HT-29 (cell line): ENCODE measurements around the gene GRPEL2. TPM values are rescaled to one million over a fixed set of nuclear protein-coding genes. Genes with fewer than 3 reads are reported as not detected.

Experiments used
- DNase-seq: peaks from one replicate; pipeline ENCODE4 v3.0.0-alpha.2; 2015; ENCODE audit warnings: low spot score
- total RNA-seq: library from RNA; depleted of rRNA; stranded (reverse); fragments of >200 nt; shearing (Covaris generic); gene quantifications from 2 replicates; pipeline ENCODE4 v1.2.3, GENCODE V29; 2014

GRPEL2 gene
- total RNA-seq, 1 experiment from 2014 or later = 10.7 TPM

DNA sequence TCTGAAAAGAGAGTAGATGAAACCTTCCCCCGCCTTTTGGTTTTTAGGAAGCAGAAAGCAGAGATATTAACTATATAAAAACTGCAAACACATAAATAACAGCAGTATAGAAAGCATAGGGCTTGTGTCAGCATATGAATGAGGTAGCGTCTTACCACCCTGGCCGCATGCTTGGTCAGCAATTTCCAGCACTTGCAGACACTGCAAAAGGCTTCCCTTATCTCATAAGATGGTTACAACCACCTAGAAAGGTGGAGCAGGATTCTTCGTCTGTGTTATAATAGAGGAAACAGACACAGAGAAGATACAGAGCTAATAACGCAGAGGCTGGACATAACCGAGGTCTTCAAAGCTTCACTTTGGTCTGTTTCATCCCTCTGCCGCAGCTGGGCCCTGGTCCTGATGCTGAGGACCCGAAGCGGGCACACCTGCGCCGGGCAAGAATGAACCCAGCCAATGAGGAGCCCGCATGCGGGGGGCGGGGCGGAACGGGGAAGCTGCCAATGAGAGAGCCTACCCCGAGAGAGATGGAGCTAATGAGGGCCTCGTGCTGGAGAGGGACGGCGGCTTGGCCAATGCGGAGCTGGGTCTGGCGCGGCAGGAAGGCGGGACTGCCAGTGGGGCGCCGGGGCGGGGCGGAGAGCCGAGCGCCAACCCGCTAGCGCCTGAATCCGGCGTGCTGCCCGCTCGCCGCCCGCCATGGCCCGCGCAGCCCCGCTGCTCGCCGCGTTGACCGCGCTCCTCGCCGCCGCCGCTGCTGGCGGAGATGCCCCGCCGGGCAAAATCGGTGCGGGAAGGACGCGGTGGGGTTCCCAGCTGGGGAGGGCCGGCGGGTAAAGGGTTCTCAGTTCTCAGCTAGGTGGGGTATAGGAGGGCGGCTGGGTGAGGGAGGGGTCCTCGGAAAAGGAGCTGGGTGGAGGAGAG is 12.3 kb downstream of the GRPEL2 start, which contains the start of gene PCYOX1L:
TSS of gene PCYOX1L (plus strand) at position 677 of the 924 bp plus-strand sequence. CDS start at position 700, 23 bp downstream.
- peak; percentile 94 for DNase-seq

- DNase-seq = no peak
Measured at GRCh38 chr5:149358294-149358651, 13.0 kb downstream of the GRPEL2 start.

GRCh38 chr5:149358868-149359495 is 13.7 kb downstream of the GRPEL2 start:
- no peak for DNase-seq

DNA sequence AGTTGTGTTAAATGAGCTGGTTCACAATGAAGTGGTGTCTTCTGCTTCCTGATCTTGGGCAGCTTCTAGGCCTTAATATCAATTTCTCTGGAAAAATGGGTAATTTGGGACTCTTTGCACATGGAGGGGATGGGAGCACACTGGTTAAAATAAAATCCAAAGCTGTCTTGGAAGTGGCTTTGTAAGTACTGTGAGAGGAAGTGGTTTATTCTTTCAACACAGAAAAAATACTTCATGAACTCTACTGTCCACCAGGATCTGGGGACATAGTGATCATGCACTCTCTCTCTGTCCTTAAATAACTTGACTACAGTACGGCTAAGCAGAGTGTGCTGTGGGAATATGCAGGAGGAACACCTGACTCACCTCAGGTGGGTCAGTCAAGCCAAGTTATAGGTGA is 15.0 kb downstream of the GRPEL2 start:
- no peak for DNase-seq

DNA sequence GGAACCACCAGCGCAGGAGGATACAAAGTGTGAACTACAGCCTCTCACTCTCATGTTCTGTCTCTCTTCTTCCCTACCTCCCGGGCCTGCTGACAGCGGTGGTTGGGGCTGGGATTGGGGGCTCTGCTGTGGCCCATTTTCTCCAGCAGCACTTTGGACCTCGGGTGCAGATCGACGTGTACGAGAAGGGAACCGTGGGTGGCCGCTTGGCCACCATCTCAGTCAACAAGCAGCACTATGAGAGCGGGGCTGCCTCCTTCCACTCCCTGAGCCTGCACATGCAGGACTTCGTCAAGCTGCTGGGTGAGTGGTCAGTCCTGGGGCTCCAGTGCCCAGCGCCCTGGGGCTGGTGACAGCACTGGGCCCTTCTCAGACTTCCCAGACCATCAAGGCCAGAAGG is 17.2 kb downstream of the GRPEL2 start:
- DNase-seq = no peak

DNA sequence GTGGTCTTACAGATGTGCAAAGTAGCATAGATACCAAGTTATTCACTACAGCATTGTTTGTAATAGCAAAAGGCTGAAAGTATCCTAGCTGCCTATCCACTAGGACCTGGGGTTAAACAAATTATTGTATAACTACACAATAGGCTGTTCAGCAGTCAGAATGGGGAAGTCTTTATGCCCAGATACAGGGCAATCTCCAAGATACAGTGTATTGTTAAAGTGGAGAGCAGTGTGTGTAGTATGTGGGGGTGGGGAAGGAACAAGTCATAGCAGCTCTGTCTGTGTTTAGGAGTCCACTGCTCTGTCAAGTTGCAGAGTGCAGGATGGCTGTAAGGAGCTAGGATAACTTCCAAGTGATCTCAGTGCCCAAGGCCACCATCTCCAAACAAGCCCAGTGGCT is 18.1 kb downstream of the GRPEL2 start:
- no peak for DNase-seq

GRCh38 chr5:149363936-149364335 is 18.6 kb downstream of the GRPEL2 start:
- DNase-seq = peak; percentile 17

DNA sequence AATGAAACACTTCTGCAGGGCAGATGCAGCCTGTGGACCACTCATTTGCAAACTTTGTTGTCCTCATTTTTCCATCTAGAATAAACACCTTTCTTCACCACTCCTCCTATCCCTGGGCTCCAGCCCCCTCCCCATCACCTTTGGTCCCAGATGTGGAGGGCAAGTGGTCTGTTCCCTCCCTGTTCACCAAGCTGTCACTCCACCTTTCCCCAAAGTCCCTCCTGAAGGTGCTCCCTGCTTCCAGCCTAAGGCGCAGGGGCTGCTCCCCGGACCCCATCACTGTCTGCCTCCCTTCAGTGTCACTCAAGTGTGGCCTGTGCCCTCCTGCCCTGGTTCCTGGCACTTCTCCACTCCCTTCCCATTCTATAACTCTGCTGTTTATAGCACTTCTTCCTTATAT is 19.4 kb downstream of the GRPEL2 start:
- no peak for DNase-seq

DNA sequence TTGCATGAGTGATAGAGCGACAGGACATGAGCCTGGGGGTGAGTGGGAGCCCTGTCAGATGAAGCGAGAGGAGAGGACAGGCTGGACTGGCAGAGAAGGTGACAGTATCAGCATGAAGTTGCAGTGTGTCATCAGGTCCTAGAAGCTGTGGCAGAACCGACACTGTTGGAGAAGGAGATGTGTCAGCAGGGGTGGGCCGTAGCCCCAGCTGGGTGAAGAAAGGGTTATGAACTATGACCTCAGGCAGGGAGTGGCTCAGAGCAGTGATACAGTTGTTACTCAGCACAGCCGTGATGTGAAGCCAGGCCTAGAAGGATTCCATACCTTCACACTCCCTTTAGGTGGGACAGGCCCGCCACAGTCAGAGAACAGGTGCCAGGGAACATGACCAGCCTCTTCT is 20.1 kb downstream of the GRPEL2 start:
- no peak for DNase-seq

GRCh38 chr5:149366169-149366729 is 20.9 kb downstream of the GRPEL2 start:
- DNase-seq = no peak

DNA sequence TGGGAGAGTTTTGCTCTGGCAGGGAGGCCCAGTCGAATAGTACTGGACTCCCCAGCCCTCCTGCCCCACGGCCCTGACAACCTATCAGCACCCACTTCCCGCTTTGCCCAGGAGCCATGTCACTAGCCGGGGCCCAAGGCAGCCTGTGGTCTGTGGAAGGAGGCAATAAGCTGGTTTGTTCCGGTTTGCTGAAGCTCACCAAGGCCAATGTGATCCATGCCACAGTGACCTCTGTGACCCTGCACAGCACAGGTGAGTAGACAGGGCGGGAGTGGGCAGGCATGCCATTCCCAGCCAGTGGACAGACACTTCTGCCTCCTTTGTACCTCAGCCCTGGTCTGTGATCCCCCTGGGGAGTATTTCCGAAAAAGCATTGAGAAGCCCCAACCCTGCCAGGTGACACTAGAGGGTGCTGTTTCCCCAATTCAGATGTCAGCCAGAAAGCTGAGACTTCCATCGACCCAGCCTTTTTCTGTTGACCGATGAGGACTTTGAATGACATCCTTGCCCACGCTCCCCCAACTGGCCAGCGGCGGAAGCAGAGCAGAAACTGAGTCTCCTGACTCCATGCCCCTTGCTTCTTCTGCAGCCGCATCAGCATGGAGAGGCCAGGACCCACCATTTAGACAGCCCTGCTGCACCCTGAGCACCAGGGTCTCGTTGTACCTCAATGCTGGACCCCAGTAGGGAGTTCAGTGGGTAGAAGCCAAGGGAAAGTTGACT is 22.1 kb downstream of the GRPEL2 start:
- peak; percentile 93 for DNase-seq

DNA sequence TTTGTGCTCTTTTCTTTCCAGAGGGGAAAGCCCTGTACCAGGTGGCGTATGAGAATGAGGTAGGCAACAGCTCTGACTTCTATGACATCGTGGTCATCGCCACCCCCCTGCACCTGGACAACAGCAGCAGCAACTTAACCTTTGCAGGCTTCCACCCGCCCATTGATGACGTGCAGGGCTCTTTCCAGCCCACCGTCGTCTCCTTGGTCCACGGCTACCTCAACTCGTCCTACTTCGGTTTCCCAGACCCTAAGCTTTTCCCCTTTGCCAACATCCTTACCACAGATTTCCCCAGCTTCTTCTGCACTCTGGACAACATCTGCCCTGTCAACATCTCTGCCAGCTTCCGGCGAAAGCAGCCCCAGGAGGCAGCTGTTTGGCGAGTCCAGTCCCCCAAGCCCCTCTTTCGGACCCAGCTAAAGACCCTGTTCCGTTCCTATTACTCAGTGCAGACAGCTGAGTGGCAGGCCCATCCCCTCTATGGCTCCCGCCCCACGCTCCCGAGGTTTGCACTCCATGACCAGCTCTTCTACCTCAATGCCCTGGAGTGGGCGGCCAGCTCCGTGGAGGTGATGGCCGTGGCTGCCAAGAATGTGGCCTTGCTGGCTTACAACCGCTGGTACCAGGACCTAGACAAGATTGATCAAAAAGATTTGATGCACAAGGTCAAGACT is 22.8 kb downstream of the GRPEL2 start:
- no peak for DNase-seq

- no peak for DNase-seq
Measured at GRCh38 chr5:149370878-149371277, 25.6 kb downstream of the GRPEL2 start.

DNA sequence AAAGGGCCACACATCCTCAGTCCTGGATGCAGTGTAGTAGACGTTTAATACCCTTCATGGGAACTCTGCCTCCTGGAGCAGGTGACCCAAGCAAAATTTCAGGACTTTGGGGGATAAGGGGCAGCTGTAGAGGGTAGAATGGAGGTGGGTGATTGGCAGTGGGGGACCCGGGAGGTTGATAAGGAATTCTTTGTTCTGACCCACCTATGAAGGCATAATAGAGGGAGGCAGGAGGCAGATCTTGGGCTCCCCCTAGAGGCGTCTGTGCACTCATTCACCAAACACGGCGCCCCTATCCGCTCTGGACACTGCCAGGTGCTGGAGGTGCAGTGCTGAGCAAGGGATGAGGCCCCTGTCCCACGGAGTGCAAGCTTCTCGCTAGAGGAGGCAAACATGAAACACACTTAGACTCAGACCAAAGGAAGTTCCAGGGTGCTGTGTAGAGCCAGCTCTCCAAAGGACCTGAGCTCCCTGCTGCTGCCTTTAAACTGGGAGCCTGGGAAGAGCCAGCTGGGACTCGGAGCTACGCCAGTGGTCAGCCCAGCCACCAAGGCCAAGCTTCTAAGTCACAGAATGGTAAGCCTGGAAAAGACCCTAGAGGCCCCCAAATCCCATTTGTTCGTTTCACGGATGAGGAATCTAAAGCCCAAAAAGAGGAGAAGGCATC is 26.1 kb downstream of the GRPEL2 start:
- peak; percentile 86 for DNase-seq

- no peak for DNase-seq
Measured at GRCh38 chr5:149372076-149372795, 26.9 kb downstream of the GRPEL2 start.

DNA sequence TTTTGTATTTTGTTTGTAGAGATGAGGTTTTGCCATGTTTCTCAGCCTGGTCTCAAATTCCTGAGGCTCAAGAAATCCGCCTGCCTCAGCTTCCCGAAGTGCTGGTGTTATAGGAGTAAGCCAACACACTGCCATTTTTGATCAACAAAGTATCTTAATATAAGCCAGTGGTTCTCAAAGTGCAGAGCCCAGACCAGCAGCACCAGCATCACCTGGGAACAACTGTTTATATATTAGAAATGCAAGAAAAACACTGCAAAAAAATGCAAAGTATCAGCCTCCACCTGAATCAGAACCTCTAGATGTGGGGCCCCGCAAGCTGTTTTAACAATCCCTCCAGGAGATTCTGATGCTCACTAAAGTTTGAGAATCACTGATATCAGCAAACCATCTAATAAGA is 27.6 kb downstream of the GRPEL2 start:
- DNase-seq = no peak

DNA sequence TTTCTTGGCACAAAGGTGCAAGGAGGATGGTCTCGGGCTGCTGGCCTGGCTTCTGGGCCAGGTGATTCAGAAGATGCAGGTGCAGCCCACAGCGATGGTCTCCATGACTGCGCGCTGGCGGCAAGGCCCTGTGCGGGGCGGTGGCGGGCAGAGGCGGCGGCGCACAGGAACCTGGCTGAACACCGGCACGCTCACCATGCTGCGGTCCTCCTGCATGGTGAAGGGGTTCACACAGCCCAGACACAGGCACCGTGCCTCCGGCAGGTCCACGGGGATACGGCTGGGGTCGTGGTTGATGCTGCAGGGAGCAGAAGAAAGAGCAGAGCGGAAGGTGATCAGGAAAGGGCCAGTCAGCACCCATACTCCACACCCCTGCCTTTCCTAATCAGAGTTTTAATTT is 29.0 kb downstream of the GRPEL2 start:
- no peak for DNase-seq

GRCh38 chr5:149374801-149375200 is 29.5 kb downstream of the GRPEL2 start:
- DNase-seq = no peak

DNA sequence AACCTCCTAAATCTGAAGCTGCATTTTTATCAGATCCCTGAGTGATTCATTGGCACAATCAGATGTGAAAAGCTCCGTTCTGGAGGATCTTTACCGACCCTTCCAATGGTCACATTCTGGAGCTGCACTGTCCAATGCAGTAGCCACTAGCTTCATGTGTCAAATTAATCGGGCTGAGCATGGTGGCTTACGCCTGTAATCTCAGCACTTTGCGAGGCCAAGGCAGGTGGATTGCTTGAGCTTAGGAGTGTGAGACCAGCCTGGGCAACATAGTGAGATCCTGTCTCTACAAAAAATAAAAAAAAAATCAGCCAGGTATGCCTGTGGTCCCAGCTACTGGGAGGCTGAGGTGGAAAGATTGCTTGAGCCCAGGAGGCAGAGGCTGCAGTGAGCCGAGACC is 30.1 kb downstream of the GRPEL2 start:
- no peak for DNase-seq

- DNase-seq = no peak
Measured at GRCh38 chr5:149376104-149376503, 30.8 kb downstream of the GRPEL2 start.
